Measurements from ENCODE around the gene DYNAP. TPM values are rescaled to one million over a fixed set of nuclear protein-coding genes. Genes with fewer than 3 reads are reported as not detected.

The DYNAP gene
- total and polyA plus RNA-seq, 2 experiments from 2014 or later, result 0.69 TPM; not detected in 1

- Histone ChIP-seq H3K4me1 (ENCODE audit: insufficient read depth) (no peaks in the 10 kb centered on the region), H2AFZ (no peak overlapping the region), H3K79me2 (no peaks in the 10 kb centered on the region), H3K4me3 (no peak overlapping the region), H3K27ac (no peak overlapping the region), H3K9me2 (replicated peaks; ENCODE audit: insufficient read depth) (no peaks in the 10 kb centered on the region), H3K36me3 (replicated peaks; ENCODE audit: insufficient read depth, low read depth) (no peaks in the 10 kb centered on the region), H3K4me2 (no peak overlapping the region), H3K27me3 (no peaks in the 10 kb centered on the region), H4K20me1 (ENCODE audit: insufficient read depth, poor library complexity, severe bottlenecking) (no peaks in the 10 kb centered on the region), H3K9me3 (ENCODE audit: low read depth) (no peaks in the 10 kb centered on the region)
- DNase-seq (ENCODE audit: low spot score), result no peak
- no peak for TF ChIP-seq CTCF (IDR thresholded peaks at IDR 0.05; ENCODE audit: poor library complexity)
- TF ChIP-seq EZH2 (IDR thresholded peaks at IDR 0.05; ENCODE audit: borderline replicate concordance), result no peak
- no peak for TF ChIP-seq EZH2phosphoT487 (IDR thresholded peaks at IDR 0.05; ENCODE audit: low read depth, severe bottlenecking, unreplicated experiment)
- 90% methylated on average over 3 of the region's 3 CpGs for WGBS (ENCODE audit: low lambda C conversion rate, missing lambda C conversion rate)
Measured at GRCh38 chr18:54580202-54580729, 10.8 kb upstream of the DYNAP start.

- Histone ChIP-seq H4K20me1 (ENCODE audit: insufficient read depth, poor library complexity, severe bottlenecking) (no peaks in the 10 kb centered on the region), H3K9me2 (replicated peaks; ENCODE audit: insufficient read depth) (no peaks in the 10 kb centered on the region), H3K27ac (no peak overlapping the region), H3K79me2 (no peaks in the 10 kb centered on the region), H2AFZ (no peak overlapping the region), H3K4me3 (no peak overlapping the region), H3K27me3 (no peaks in the 10 kb centered on the region), H3K4me1 (ENCODE audit: insufficient read depth) (no peaks in the 10 kb centered on the region), H3K4me2 (no peak overlapping the region), H3K9me3 (ENCODE audit: low read depth) (no peaks in the 10 kb centered on the region), H3K36me3 (replicated peaks; ENCODE audit: insufficient read depth, low read depth) (no peaks in the 10 kb centered on the region)
- DNase-seq (ENCODE audit: low spot score), result no peak
- 80% methylated on average over 1 of the region's 1 CpG for WGBS (ENCODE audit: low lambda C conversion rate, missing lambda C conversion rate)
- no peak for TF ChIP-seq EZH2phosphoT487 (IDR thresholded peaks at IDR 0.05; ENCODE audit: low read depth, severe bottlenecking, unreplicated experiment)
- TF ChIP-seq EZH2 (IDR thresholded peaks at IDR 0.05; ENCODE audit: borderline replicate concordance), result no peak
- no peak for TF ChIP-seq CTCF (IDR thresholded peaks at IDR 0.05; ENCODE audit: poor library complexity)
Measured at GRCh38 chr18:54584065-54584464, 7.0 kb upstream of the DYNAP start.

- Histone ChIP-seq H3K4me1 (ENCODE audit: insufficient read depth) (no peaks in the 10 kb centered on the region), H3K9me2 (replicated peaks; ENCODE audit: insufficient read depth) (no peaks in the 10 kb centered on the region), H3K4me3 (no peak overlapping the region), H3K79me2 (no peaks in the 10 kb centered on the region), H3K4me2 (no peak overlapping the region), H3K9me3 (ENCODE audit: low read depth) (no peaks in the 10 kb centered on the region), H4K20me1 (ENCODE audit: insufficient read depth, poor library complexity, severe bottlenecking) (no peaks in the 10 kb centered on the region), H3K27me3 (no peaks in the 10 kb centered on the region), H2AFZ (no peak overlapping the region), H3K27ac (no peak overlapping the region), H3K36me3 (replicated peaks; ENCODE audit: insufficient read depth, low read depth) (no peaks in the 10 kb centered on the region)
- TF ChIP-seq CTCF (IDR thresholded peaks at IDR 0.05; ENCODE audit: poor library complexity), result no peak
- TF ChIP-seq EZH2 (IDR thresholded peaks at IDR 0.05; ENCODE audit: borderline replicate concordance), result no peak
- TF ChIP-seq EZH2phosphoT487 (IDR thresholded peaks at IDR 0.05; ENCODE audit: low read depth, severe bottlenecking, unreplicated experiment), result no peak
- DNase-seq (ENCODE audit: low spot score), result no peak
- 93% methylated on average over 6 of the region's 6 CpGs for WGBS (ENCODE audit: low lambda C conversion rate, missing lambda C conversion rate)
Measured at GRCh38 chr18:54585743-54586142, 5.3 kb upstream of the DYNAP start.

All from hepatocyte (in vitro differentiated cells).